ENCODE results near the gene CDC23.

Gene CDC23

DNA sequence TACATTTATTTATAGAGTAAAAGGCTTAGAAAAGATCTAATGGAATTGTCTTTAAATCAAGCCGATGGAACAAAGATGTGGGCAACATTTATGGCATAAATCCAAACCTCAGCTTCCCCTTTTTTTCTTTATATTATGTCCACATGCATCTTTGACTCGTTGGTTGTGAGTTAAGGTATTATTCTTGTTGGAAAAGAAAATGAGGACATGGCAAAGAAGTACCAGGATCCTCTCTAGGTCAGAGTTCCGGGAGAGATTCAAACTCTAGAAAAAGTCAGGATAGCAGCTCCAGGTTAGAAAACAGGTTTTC, 73.4 kb downstream of the CDC23 start:
- DNase-seq, result no peak

DNA sequence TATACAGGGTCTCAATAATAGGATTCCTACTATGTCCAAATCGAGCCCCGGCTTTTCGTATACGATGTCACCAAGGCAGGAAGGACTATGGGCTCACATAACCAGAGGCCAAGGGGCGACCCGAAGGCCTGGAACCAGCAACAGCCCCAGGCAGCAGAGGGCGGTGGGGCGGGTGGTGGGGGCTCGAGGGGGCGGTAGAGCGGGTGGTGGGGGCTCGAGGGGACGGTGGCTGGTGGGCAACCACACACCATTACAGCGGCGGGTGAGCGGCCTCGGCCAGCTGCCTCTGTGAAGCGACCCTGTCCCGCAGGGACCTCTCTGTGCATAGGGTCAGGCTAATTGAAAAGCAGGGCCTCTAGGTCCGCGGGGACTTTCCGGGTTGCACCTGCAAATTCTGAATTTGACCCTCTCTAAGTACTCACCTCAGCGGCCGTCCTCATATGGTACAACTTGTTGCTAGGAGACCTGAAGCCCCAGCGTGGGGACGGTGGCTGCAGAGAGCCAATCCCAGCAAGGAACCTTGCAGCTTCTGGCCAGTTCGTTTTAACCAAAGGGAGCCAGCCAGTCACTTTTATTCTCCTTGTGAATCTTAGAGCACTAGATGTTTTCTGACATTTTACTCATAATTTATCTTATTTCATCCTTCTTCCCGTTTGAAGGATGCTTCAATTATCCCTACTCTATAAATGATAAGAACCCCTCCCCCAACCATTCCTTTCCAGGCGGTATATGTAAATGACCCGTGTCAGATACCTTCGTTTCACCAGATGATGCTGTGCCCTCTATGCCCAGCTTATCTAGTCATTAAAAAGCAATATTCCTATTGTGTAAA, 74.0 kb downstream of the CDC23 start, which contains the start of gene NME5:
TSS of gene NME5 (minus strand) at position 480 of the 832 bp plus-strand sequence. CDS start 648 bp downstream, outside the sequence.
- peak; percentile 52 for DNase-seq

Data from NCI-H1436 (cell line).